ENCODE results near the gene PTPRR. TPM values are rescaled to one million over a fixed set of nuclear protein-coding genes. Genes with fewer than 3 reads are reported as not detected.

The PTPRR gene
- total RNA-seq, 2 donors from 2014 or later = 0.37 to 0.51 TPM

GRCh38 chr12:70875628-70876027 is 44.9 kb downstream of the PTPRR start:
- Histone ChIP-seq H3K4me3 (no peak overlapping the region), H3K4me1 (no peaks in the 10 kb centered on the region), H3K9me3 (no peaks in the 10 kb centered on the region), H3K27ac (no peak overlapping the region), H3K27me3 (no peaks in the 10 kb centered on the region), H3K36me3 (no peaks in the 10 kb centered on the region)
- DNase-seq (ENCODE audit: low spot score) = no peak
- no peak for TF ChIP-seq CTCF (IDR thresholded peaks at IDR 0.05)

GRCh38 chr12:70854881-70855568 is 65.5 kb downstream of the PTPRR start:
- no peaks in the 10 kb centered on the region for H3K27me3 ChIP-seq
- no peak for TF ChIP-seq CTCF (IDR thresholded peaks at IDR 0.05)
- H3K4me3 ChIP-seq = no peak overlapping the region
- no peaks in the 10 kb centered on the region for H3K9me3 ChIP-seq
- H3K4me1 ChIP-seq = no peaks in the 10 kb centered on the region
- H3K27ac ChIP-seq = no peak overlapping the region
- no peak for DNase-seq (ENCODE audit: low spot score)
- H3K36me3 ChIP-seq = no peaks in the 10 kb centered on the region

- DNase-seq (ENCODE audit: low spot score) = no peak
- H3K27me3 ChIP-seq = no peaks in the 10 kb centered on the region
- no peaks in the 10 kb centered on the region for H3K9me3 ChIP-seq
- H3K36me3 ChIP-seq = no peaks in the 10 kb centered on the region
- no peak overlapping the region for H3K4me3 ChIP-seq
- H3K27ac ChIP-seq = no peak overlapping the region
- H3K4me1 ChIP-seq = no peaks in the 10 kb centered on the region
- TF ChIP-seq CTCF (IDR thresholded peaks at IDR 0.05) = no peak
Observed at GRCh38 chr12:70854138-70854537, 66.4 kb downstream of the PTPRR start.

GRCh38 chr12:70853326-70853725 is 67.2 kb downstream of the PTPRR start:
- Histone ChIP-seq H3K9me3 (no peaks in the 10 kb centered on the region), H3K27me3 (no peaks in the 10 kb centered on the region), H3K4me3 (no peak overlapping the region), H3K4me1 (no peaks in the 10 kb centered on the region), H3K27ac (no peak overlapping the region), H3K36me3 (no peaks in the 10 kb centered on the region)
- TF ChIP-seq CTCF (IDR thresholded peaks at IDR 0.05) = no peak
- DNase-seq (ENCODE audit: low spot score) = peak; percentile 59

GRCh38 chr12:70852416-70853150 is 68.0 kb downstream of the PTPRR start:
- Histone ChIP-seq H3K4me1 (no peaks in the 10 kb centered on the region), H3K36me3 (no peaks in the 10 kb centered on the region), H3K27ac (no peak overlapping the region), H3K27me3 (no peaks in the 10 kb centered on the region), H3K4me3 (no peak overlapping the region), H3K9me3 (no peaks in the 10 kb centered on the region)
- no peak for TF ChIP-seq CTCF (IDR thresholded peaks at IDR 0.05)
- DNase-seq (ENCODE audit: low spot score) = no peak

Data from right atrium auricular region (tissue), 2 donors.